ENCODE data around the gene DNAJC12.
A peak's percentile ranks its signal among the peaks of the same experiment; 100 is the strongest.
"Not testable (repeated sequence)": the region's sequence is repeated elsewhere in the genome, so short reads cannot be mapped to it uniquely, and the experiment has no call there.

DNAJC12 gene

GRCh38 chr10:67790534-67791408 is 47.2 kb downstream of the DNAJC12 start:
- DNase-seq: no peak

DNA sequence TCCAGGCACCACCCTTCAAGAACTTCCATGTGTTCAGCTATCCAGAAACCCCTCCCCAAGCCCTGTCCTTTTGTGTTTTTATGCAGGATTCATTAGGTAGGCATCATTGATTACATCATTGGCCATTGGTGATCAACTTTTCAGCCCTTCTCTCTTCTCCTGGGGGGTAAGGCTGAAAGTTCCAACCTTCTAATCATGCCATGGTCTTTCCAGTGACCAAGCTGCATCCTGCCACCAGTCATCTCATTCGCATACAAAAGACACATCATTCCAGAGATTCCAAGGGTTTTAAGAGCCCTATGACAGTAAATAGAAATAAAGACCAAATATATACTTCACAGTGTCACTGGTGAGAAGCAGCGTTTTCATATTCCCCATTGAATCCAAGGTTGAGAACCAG is 48.2 kb downstream of the DNAJC12 start:
- DNase-seq: no peak

- DNase-seq: no peak
These were observed 49.7 kb downstream of the DNAJC12 start for GRCh38 chr10:67788028-67788886.

DNA sequence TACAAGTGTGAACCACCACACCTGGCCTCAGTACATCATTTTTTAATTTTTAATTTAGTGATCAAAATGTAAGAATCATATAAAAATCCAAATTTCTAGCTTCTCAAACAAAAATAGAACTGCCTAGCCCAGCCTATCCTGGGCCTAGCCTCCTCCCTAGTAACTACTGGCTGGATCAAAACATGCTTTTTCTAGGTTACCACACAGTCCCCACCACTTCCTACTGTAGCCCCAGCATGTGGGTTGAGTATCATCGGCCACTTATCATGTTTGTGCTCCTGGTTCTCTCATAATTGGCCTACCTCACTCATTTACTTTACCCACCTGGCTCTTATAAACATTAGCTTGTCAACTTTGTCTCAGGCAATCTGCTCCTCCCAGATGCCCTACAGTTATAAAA is 52.9 kb downstream of the DNAJC12 start:
- no peak for DNase-seq

DNA sequence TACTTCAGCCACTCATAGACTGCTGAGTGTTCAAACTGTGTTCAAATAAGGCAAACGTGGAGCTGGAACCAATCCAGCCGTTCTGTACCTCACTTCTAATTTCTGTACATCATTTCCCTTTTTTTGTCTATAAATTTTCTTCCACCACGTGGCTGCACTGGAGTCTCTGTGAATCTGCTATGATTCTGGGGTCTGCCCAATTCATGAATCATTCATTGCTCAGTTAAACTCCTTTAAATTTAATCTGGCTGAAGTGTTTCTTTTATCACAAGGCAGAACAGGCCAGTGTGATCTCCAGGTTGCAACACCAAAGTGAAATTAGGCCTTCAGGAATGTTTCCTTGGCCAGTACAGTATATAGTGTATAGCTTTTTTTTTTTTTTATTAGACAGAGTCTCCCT is 53.5 kb downstream of the DNAJC12 start:
- no peak for DNase-seq

- no peak for DNase-seq
These were observed 54.2 kb downstream of the DNAJC12 start for GRCh38 chr10:67783606-67784294.

GRCh38 chr10:67782530-67782929 is 55.5 kb downstream of the DNAJC12 start:
- DNase-seq: no peak

DNA sequence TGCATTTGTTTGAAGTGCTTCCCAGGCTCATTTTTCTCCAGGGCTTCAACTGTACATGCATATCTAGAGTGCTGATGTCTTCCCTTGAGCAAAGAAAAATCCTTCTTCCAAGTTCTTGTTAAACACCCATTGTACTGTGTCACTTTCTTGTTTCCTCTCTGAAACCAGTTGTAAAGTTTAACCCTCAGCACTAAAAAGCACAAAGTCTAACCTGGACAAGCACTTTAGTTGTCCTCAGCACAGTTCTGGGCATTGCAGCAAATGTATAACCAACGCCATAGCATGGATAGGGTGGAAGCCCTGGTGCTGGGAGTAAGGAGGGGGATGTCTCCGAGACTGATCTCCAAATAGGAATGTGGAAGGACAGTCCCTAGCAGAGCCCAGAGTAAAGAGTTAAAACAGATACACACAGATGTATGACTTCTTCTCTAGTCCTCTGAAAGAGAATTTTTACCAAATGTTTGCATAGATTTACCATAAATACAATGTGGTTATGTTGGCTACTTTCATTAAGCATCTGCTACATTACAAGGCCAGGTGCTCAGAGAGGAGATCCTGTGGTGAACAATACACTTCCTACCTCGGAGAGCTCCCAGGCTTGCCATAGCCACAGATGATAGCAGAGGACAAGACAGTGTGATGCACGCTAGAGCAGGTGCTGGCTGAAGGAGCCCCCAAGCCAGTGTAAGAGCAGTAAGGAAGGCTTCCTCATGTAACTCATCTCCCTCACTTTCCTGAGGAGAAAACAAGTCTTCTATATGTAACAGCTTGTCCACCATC is 57.0 kb downstream of the DNAJC12 start:
- DNase-seq: no peak

DNA sequence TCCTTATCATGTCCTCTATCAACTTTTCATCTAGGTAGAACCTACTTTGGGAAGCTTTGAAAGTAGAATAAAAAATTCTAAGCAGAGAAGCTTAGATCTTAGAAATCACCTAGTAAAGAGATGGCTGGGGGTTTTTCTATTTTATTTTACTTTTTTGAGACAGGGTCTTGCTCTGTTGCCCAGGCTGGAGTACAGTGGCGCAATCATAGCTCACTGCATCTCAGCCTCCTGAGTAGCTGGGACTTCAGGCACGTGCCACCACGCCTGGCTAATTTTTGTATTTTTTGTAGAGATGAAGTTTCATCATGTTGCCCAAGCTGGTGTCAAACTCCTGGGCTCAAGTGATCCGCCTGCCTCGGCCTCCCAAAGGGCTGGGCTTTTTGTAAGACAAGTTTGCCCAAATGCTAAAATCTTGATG is 57.8 kb downstream of the DNAJC12 start:
- DNase-seq: not testable (repeated sequence)

DNA sequence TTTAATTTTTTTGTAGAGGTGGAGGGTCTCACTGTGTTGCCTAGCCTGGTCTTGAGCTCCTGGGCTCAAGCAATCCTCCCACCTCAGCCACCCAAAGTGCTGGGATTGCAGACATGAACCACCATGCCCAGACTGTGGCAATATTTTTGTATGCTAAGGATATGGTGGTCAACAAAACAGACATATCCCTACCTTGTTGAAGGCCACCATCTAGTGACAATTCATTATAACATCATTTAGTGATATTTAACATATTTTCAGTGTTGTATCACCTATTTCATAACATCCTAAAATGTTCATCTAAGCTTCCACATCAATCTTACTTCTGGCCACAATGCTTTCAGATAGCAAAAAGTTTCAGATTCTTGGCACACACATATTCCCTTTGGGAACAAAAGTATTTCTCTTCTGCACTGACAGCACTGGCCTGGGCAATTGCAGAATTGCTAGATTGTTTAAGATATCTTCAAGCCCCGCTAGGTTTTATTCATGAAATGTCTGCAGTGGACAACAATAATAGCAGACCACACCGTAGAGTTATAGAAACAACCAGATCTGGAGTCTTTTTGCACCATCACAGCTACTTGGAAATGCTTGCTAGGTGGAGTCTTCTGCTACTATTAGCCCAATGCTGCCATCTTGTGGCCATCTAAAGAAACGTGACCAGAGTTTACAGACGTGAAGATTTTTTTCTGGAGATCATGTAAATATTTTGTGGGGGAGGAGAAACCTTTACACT is 58.4 kb downstream of the DNAJC12 start:
- peak; percentile 55 for DNase-seq

DNA sequence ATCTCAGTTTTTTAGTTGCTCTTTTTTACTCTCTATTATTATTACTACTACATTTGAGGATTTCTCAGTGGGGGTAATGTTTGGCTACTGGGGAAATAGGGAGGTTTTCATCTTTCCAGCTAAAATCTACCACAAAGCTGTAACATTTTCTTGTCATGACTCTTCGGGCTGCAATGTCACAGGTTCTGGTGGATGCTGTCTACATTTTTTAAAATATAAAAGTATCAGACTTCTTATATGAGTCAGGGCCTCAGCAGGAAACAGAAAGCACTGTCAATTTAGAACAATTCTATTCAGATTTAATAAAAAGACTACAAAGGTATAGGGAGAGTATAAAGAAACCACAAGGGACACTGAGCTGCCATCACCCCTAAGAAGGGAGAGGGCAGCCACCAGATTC is 61.6 kb downstream of the DNAJC12 start:
- DNase-seq: no peak

GRCh38 chr10:67775279-67775678 is 62.7 kb downstream of the DNAJC12 start:
- no peak for DNase-seq

DNA sequence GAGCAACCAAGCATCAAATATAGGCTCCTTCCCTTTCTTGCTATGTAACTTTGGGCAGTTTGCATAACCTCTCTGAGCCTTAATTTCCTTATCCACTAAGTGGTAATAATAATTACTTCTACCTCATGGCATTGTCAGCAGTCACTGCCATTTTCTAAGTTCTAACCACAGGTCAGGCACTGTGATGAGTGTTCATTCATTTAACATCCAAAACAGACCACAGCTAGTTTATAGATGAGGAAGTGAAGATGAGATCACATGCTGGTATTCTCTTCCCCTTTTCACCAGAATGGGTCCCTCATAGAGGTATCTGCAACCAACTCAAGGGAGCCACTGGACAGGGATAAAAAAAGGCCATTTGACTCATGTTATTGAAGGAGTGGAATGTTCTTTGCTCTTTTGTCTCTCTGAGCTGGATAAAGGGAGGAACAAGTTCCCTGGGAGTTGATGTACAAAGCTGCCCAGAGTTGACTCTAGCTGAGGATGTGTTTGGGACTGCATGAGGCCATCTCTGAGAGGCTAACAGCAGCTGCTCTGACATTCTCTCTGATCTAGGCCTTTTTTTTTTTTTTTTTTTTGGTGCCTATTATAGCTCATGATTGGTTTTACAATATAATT is 65.0 kb downstream of the DNAJC12 start:
- DNase-seq: no peak

DNA sequence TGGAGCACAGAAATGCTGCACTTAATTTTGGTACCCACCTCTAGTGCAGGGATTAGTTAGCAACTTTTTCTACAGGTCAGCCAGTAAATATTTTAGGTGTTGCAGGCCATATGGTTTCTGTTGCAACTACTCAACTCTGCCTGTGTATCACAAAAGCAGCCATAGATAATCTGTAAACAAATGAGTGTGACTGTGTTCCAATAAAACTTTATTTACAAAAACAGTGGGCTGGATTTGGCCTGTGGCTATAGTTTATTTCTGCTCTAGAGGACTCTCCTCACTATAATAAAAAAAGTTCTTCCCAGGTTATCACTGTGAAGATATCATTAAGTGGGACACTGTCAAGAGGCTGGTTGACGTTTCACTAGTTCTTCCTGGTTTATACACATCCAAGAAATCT is 65.8 kb downstream of the DNAJC12 start:
- DNase-seq: no peak

DNA sequence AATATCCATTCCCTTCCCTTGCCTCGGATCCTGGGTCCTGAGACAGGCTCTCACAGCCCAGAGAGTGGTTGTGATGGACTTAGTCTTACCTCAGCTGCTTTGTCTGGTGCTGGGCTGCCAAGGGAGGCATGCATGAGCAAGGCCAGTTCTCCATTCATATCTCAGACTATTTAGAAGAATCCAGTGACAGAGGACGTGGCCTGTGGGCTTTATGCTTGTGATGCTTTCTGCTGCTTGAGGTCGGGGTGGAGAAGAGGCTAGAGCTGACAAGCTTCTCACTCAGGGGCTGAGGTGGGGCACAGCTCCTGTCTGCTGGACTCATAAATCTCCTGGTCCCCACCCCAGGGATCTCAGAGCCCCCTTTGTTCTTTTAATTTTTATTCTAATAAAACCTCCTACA is 66.8 kb downstream of the DNAJC12 start:
- DNase-seq: no peak

DNA sequence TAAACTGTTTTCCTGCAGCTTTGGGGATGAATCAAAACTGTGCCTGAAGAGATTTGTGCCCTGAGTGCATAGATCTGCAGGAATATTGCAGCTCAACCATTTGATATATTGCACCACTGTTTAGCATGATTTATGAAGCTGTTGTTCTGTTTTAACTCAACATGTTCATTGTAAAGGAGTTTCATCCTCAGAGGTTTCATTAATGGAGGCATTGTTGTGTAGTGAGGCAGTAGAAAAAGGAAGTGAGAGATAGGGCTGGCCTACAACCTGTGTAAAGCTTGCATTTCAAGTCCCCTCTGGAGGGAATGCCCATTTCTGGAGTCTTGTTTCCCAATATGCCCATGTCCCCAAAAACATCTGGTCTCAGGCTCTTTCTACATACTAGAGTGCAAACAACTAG is 67.5 kb downstream of the DNAJC12 start:
- no peak for DNase-seq

GRCh38 chr10:67767244-67767643 is 70.7 kb downstream of the DNAJC12 start:
- DNase-seq: no peak

GRCh38 chr10:67764012-67764822 is 73.8 kb downstream of the DNAJC12 start:
- peak; percentile 78 for DNase-seq

- peak; percentile 40 for DNase-seq
These were observed 74.4 kb downstream of the DNAJC12 start for GRCh38 chr10:67763499-67764011.

GRCh38 chr10:67762567-67762966 is 75.4 kb downstream of the DNAJC12 start:
- DNase-seq: not testable (repeated sequence)

Data from NCI-H1105 (cell line).